ENCODE measurements around the gene GEMIN4.

Gene GEMIN4

DNA sequence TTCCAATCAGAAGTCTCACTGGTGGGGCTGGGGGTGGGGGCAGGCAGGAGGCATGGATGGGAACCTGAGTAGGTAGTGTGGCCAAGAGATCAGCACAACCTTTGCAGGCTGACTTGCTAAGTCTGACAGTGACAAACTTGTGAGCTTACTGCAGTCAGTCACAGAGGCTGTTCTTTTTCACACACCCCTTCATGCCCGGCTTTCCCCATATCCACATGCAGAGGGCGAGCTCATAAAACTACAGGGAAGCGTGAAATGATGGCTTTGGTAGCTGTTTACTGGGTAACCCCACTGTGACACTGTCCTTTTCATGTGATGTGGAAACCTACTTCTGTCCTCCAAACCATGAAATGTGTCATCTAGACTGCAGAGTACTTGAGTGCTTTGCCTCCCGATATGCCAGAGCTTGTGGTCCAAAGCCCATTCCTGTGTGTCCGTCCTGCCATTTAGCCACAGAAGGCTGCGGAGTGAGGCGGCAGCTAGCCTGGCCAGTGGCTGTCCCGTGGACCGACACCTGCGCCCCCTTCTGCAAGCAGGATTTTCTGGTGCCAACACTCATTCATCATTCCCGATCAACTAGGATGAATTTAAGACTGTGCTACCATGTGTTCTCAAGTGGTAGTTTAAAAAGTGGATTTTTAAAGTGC, 9.8 kb downstream of the GEMIN4 start:
- no peak overlapping the region for H2AFZ ChIP-seq (ENCODE audit: low read length, unreplicated experiment)
- H3K27ac ChIP-seq (ENCODE audit: low read depth, low read length): no peak overlapping the region
- H3K4me1 ChIP-seq (ENCODE audit: control insufficient read depth, insufficient read depth, low read length, unreplicated experiment): no peaks in the 10 kb centered on the region
- no peaks in the 10 kb centered on the region for H3K27me3 ChIP-seq (ENCODE audit: insufficient read depth, low read length)
- peaks cover 37% of the 10 kb centered on the region for H3K79me2 ChIP-seq (ENCODE audit: control insufficient read depth, insufficient read depth, low read length, unreplicated experiment)
- H3K4me3 ChIP-seq (ENCODE audit: low read depth, low read length): no peak overlapping the region
- H3K36me3 ChIP-seq (ENCODE audit: insufficient read depth, low read length): peaks cover 54% of the 10 kb centered on the region

- Histone ChIP-seq H3K27ac (ENCODE audit: low read depth, low read length) (no peak overlapping the region), H2AFZ (ENCODE audit: low read length, unreplicated experiment) (no peak overlapping the region), H3K27me3 (ENCODE audit: insufficient read depth, low read length) (no peaks in the 10 kb centered on the region), H3K79me2 (ENCODE audit: control insufficient read depth, insufficient read depth, low read length, unreplicated experiment) (peaks cover 38% of the 10 kb centered on the region), H3K4me1 (ENCODE audit: control insufficient read depth, insufficient read depth, low read length, unreplicated experiment) (no peaks in the 10 kb centered on the region), H3K36me3 (ENCODE audit: insufficient read depth, low read length) (peaks cover 48% of the 10 kb centered on the region), H3K4me3 (ENCODE audit: low read depth, low read length) (no peak overlapping the region)
These were observed 11.6 kb downstream of the GEMIN4 start for GRCh38 chr17:740240-741017.

- H3K4me3 ChIP-seq (ENCODE audit: low read depth, low read length): no peak overlapping the region
- H3K27me3 ChIP-seq (ENCODE audit: insufficient read depth, low read length): no peaks in the 10 kb centered on the region
- peaks cover 43% of the 10 kb centered on the region for H3K79me2 ChIP-seq (ENCODE audit: control insufficient read depth, insufficient read depth, low read length, unreplicated experiment)
- H2AFZ ChIP-seq (ENCODE audit: low read length, unreplicated experiment): no peak overlapping the region
- H3K36me3 ChIP-seq (ENCODE audit: insufficient read depth, low read length): peaks cover 37% of the 10 kb centered on the region
- peaks cover 8% of the 10 kb centered on the region for H3K4me1 ChIP-seq (ENCODE audit: control insufficient read depth, insufficient read depth, low read length, unreplicated experiment)
- H3K27ac ChIP-seq (ENCODE audit: low read depth, low read length): no peak overlapping the region
These were observed 14.4 kb downstream of the GEMIN4 start for GRCh38 chr17:737561-738113.

- Histone ChIP-seq H3K27me3 (ENCODE audit: insufficient read depth, low read length) (no peaks in the 10 kb centered on the region), H2AFZ (ENCODE audit: low read length, unreplicated experiment) (no peak overlapping the region), H3K36me3 (ENCODE audit: insufficient read depth, low read length) (peaks cover 24% of the 10 kb centered on the region), H3K4me1 (ENCODE audit: control insufficient read depth, insufficient read depth, low read length, unreplicated experiment) (peaks cover 8% of the 10 kb centered on the region), H3K27ac (ENCODE audit: low read depth, low read length) (no peak overlapping the region), H3K79me2 (ENCODE audit: control insufficient read depth, insufficient read depth, low read length, unreplicated experiment) (peaks cover 43% of the 10 kb centered on the region), H3K4me3 (ENCODE audit: low read depth, low read length) (peak overlapping the region; percentile 94)
These were observed 18.3 kb downstream of the GEMIN4 start for GRCh38 chr17:733743-734142.

DNA sequence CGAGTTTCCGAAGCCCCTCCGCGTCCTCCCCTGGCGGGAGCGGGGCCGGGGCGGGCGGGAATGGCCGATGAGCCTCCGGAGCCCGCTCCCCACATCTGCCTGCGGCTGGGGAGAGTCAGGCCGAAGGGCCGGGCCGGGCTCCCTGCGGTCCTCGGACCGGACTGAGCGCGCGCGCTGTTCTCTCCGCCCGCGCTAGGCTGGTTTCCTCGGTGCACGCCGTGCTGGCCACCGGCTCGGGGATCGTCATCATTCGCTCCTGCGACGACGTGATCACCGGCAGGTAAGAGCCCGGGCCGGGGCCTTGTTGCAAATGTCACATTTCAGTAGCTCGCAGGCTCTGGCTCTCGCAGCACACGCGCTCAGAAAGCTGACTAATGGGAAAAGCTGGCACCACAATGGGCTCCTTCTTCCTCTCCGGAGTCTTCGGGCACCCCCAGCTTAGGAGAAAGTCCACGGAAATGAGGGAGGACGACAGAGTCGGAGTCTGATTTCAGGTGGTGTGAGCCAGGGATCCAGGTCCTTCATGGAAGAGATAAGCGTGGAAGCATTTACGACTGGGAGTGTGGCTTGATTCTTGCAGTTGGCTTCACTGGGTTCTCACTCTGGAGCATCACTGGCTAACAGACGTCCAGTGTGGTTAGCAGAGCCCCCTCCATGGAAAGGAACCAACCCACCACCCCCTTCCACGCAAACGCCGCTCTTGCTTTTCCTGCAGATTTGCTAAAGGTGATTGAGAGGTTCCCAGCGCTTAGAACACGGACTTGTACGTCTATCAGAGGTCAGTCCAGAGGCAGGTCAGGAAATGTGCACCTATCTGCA, 19.0 kb downstream of the GEMIN4 start:
- H3K79me2 ChIP-seq (ENCODE audit: control insufficient read depth, insufficient read depth, low read length, unreplicated experiment): peaks cover 40% of the 10 kb centered on the region
- H3K36me3 ChIP-seq (ENCODE audit: insufficient read depth, low read length): peaks cover 20% of the 10 kb centered on the region
- peak overlapping the region; percentile 94 for H3K4me3 ChIP-seq (ENCODE audit: low read depth, low read length)
- H3K27ac ChIP-seq (ENCODE audit: low read depth, low read length): peak overlapping the region; percentile 56; the same call in 1 of the 2 replicates
- H3K27me3 ChIP-seq (ENCODE audit: insufficient read depth, low read length): no peaks in the 10 kb centered on the region
- peak overlapping the region; percentile 85 for H2AFZ ChIP-seq (ENCODE audit: low read length, unreplicated experiment)
- peaks cover 8% of the 10 kb centered on the region for H3K4me1 ChIP-seq (ENCODE audit: control insufficient read depth, insufficient read depth, low read length, unreplicated experiment)

- H2AFZ ChIP-seq (ENCODE audit: low read length, unreplicated experiment): peak within 1 kb of the TSS; percentile 93
- H3K36me3 ChIP-seq (ENCODE audit: insufficient read depth, low read length): peaks cover 20% of the 10 kb centered on the region
- H3K27ac ChIP-seq (ENCODE audit: low read depth, low read length): peak within 1 kb of the TSS; percentile 56; the same call in 1 of the 2 replicates
- H3K4me1 ChIP-seq (ENCODE audit: control insufficient read depth, insufficient read depth, low read length, unreplicated experiment): peaks cover 8% of the 10 kb centered on the region
- no peaks in the 10 kb centered on the region for H3K27me3 ChIP-seq (ENCODE audit: insufficient read depth, low read length)
- H3K79me2 ChIP-seq (ENCODE audit: control insufficient read depth, insufficient read depth, low read length, unreplicated experiment): peaks cover 40% of the 10 kb centered on the region
- peak within 1 kb of the TSS; percentile 94 for H3K4me3 ChIP-seq (ENCODE audit: low read depth, low read length)
These were observed 19.8 kb downstream of the GEMIN4 start, which contains the start of gene TLCD3A for GRCh38 chr17:732067-732901. Gene TLCD3A (plus strand): TSS chr17:732596. CDS start chr17:732648, 52 bp downstream.

DNA sequence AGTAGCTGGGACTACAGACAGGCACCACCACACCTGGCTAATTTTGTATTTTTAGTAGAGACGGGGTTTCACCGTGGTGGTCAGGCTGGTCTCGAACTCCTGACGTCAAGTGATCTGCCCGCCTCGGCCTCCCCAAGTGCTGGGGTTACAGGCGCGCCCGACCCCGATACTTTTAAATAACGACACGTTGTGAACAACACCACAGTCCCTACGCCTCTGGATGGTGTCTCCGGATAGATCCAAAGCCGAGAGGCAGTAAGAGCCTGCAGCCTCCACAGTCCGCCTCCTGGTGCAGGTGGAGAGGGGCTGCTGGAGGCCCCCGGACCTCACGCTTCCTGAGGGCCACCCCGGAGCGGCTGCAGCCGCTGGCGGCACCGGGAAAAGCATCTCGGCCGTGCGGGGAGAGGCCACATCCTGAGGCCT, 20.4 kb downstream of the GEMIN4 start:
- H2AFZ ChIP-seq (ENCODE audit: low read length, unreplicated experiment): peak overlapping the region; percentile 93
- H3K36me3 ChIP-seq (ENCODE audit: insufficient read depth, low read length): peaks cover 20% of the 10 kb centered on the region
- H3K4me3 ChIP-seq (ENCODE audit: low read depth, low read length): peak overlapping the region; percentile 73
- H3K79me2 ChIP-seq (ENCODE audit: control insufficient read depth, insufficient read depth, low read length, unreplicated experiment): peaks cover 37% of the 10 kb centered on the region
- H3K27me3 ChIP-seq (ENCODE audit: insufficient read depth, low read length): no peaks in the 10 kb centered on the region
- peaks cover 8% of the 10 kb centered on the region for H3K4me1 ChIP-seq (ENCODE audit: control insufficient read depth, insufficient read depth, low read length, unreplicated experiment)
- 0 out of 2 replicates have a peak overlapping the region, but pooled peaks have one; percentile 22 for H3K27ac ChIP-seq (ENCODE audit: low read depth, low read length)

DNA sequence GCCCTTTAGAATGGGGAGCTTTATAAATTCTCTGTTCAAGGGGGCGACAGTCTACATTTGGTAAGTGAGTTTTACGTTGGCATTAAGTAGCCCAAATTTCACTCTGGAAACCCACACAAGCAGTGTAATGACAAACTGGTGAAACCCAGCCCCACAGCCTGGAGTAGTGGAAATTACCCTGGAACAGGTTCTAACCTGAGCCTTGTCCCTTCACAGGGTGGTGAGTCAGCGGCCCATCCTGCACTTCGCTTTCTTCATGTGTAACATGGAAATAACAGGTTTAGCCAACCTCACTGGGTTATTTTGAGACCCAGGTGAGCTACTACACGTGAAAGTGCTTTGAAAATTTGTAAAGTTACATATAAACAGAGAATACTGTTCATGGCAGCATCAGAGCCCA, 23.2 kb downstream of the GEMIN4 start:
- H3K79me2 ChIP-seq (ENCODE audit: control insufficient read depth, insufficient read depth, low read length, unreplicated experiment): peaks cover 11% of the 10 kb centered on the region
- peaks cover 3% of the 10 kb centered on the region for H3K4me1 ChIP-seq (ENCODE audit: control insufficient read depth, insufficient read depth, low read length, unreplicated experiment)
- H2AFZ ChIP-seq (ENCODE audit: low read length, unreplicated experiment): no peak overlapping the region
- H3K27me3 ChIP-seq (ENCODE audit: insufficient read depth, low read length): no peaks in the 10 kb centered on the region
- H3K4me3 ChIP-seq (ENCODE audit: low read depth, low read length): no peak overlapping the region
- no peaks in the 10 kb centered on the region for H3K36me3 ChIP-seq (ENCODE audit: insufficient read depth, low read length)
- H3K27ac ChIP-seq (ENCODE audit: low read depth, low read length): no peak overlapping the region

DNA sequence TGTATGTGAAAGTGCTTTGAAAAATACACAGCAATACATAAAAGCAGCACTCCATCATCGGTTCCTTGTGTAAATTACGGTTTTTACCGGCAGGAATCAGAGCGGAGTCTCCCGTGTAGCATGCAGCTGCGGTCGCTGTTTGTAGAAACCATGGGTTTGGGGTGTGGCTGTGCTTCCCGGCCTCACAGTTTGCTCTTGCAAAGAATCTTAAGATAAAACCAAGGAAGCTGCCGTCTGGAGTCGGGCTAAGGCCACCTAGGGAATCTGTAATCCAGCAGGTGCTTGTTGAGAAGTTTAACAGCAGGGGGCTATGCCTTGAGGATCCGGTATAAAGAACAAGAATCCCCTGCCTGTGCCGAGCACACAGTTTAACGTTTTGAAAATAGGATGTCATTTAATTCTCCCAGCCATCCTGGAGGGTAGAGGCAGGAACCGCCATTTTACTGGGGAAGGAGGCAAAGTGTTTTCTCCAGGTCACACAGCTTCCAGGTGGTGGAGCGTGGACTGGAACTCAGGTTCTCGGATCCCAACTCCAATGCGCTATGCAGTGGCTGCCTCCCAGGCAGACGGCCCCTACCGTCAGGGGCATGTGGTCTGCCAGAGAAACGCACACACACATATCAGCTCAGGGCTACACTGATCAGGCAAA, 25.7 kb downstream of the GEMIN4 start:
- Histone ChIP-seq H2AFZ (ENCODE audit: low read length, unreplicated experiment) (no peak overlapping the region), H3K27ac (ENCODE audit: low read depth, low read length) (no peak overlapping the region), H3K27me3 (ENCODE audit: insufficient read depth, low read length) (no peaks in the 10 kb centered on the region), H3K4me1 (ENCODE audit: control insufficient read depth, insufficient read depth, low read length, unreplicated experiment) (no peaks in the 10 kb centered on the region), H3K36me3 (ENCODE audit: insufficient read depth, low read length) (no peaks in the 10 kb centered on the region), H3K4me3 (ENCODE audit: low read depth, low read length) (no peak overlapping the region), H3K79me2 (ENCODE audit: control insufficient read depth, insufficient read depth, low read length, unreplicated experiment) (no peaks in the 10 kb centered on the region)

Data from ACC112 (cell line).